Endothelial cell of umbilical vein (primary cell): ENCODE results near the gene NEU4. TPM values are rescaled to one million over a fixed set of nuclear protein-coding genes. Genes with fewer than 3 reads are reported as not detected.

Source experiments
- BruUV-seq: library from RNA; stranded (reverse); fragments of 400-500 nt; replicated peaks from 2 replicates; lab custom pipeline; 2021; lab: Mats Ljungman, UMichigan
- CTCF ChIA-PET: fragments of 300-600, 350-600 bp; sonication (Branson Sonifier 250); formaldehyde crosslinking; loops from one replicate; lab custom pipeline; 2021; ENCODE audit warnings: antibody characterized with exemption, inconsistent platforms; lab: Charles Lee
- POLR2A ChIA-PET: fragments of 300-600, 350-600 bp; sonication (Branson Sonifier 250); formaldehyde crosslinking; loops from one replicate; lab custom pipeline; 2021; ENCODE audit warnings: antibody characterized with exemption, inconsistent platforms; lab: Charles Lee
- DNase-seq: peaks from one replicate; pipeline ENCODE4 v3.0.0-alpha.2; 2011; ENCODE audit warnings: low read depth, low spot score
- FAIRE-seq: peaks from 2 replicates; lab custom pipeline; 2011; peaks lifted over from hg19 to GRCh38; lab: Jason Lieb, UNC
- H2AFZ ChIP-seq: 2 replicates; pipeline ENCODE4 v1.6.0; 2012; ENCODE audit warnings: low read depth, low read length, control low read depth, inconsistent platforms
- H3K27ac ChIP-seq: 2 replicates; pipeline ENCODE4 v1.5.1; 2011; ENCODE audit warnings: low read depth, mild to moderate bottlenecking, control low read depth, low read length, moderate library complexity; ENCODE audit not compliant: insufficient read depth
- H3K27me3 ChIP-seq, 2 experiments: 2 replicates each; pipeline versions ENCODE4 v1.6.0 to v1.6.1; 2011; ENCODE audit warnings: low read length in 2 of 2, mixed read lengths in 1 of 2; ENCODE audit not compliant: control insufficient read depth in 2 of 2, insufficient read depth in 2 of 2
- H3K36me3 ChIP-seq, 2 experiments: 2 replicates in 1 of 2; 3 replicates in 1 of 2; pipeline ENCODE4 v1.5.1; 2011; ENCODE audit warnings: low read length in 2 of 2, mild to moderate bottlenecking in 1 of 2, moderate library complexity in 1 of 2; ENCODE audit not compliant: control insufficient read depth in 2 of 2, insufficient read depth in 2 of 2; ENCODE audit errors: extremely low read depth in 1 of 2
- H3K4me1 ChIP-seq: 3 replicates; pipeline ENCODE4 v1.5.1; 2011; ENCODE audit warnings: mild to moderate bottlenecking, low read length; ENCODE audit not compliant: control insufficient read depth, insufficient read depth; ENCODE audit errors: extremely low read depth
- H3K4me2 ChIP-seq: 2 replicates; pipeline ENCODE4 v1.6.1; 2011; ENCODE audit warnings: low read length, control low read depth, mixed read lengths; ENCODE audit not compliant: insufficient read depth
- H3K4me3 ChIP-seq, 3 experiments: fragments of 200-600 bp in 1 of 3; sonication (generic), shearing (Covaris generic) in 1 of 3; replicated peaks in 1 of 3; 2 replicates each; pipeline ENCODE4 v1.5.1; 2011 to 2016; ENCODE audit warnings: control low read depth in 3 of 3, low read length in 3 of 3, mild to moderate bottlenecking in 2 of 3, inconsistent platforms in 1 of 3, low read depth in 1 of 3, moderate library complexity in 1 of 3; ENCODE audit not compliant: insufficient read depth in 1 of 3
- H3K79me2 ChIP-seq: 2 replicates; pipeline ENCODE4 v1.6.0; 2012; ENCODE audit warnings: low read length, inconsistent platforms; ENCODE audit not compliant: control insufficient read depth, insufficient read depth
- H3K9ac ChIP-seq: replicated peaks from 2 replicates; pipeline ENCODE3; 2011; ENCODE audit warnings: low read length, control low read depth; ENCODE audit not compliant: insufficient read depth; ENCODE audit errors: extremely low read depth
- H3K9me1 ChIP-seq: replicated peaks from 3 replicates; pipeline ENCODE4 v1.6.0; 2011; ENCODE audit warnings: mild to moderate bottlenecking, low read length; ENCODE audit not compliant: control insufficient read depth, insufficient read depth; ENCODE audit errors: extremely low read depth
- H3K9me3 ChIP-seq: replicated peaks from 2 replicates; pipeline ENCODE4 v1.5.1; 2012; ENCODE audit warnings: low read length, inconsistent platforms; ENCODE audit not compliant: control insufficient read depth, insufficient read depth
- H4K20me1 ChIP-seq: replicated peaks from 2 replicates; pipeline ENCODE3; 2011; ENCODE audit warnings: mild to moderate bottlenecking, low read length; ENCODE audit not compliant: control insufficient read depth, insufficient read depth; ENCODE audit errors: extremely low read depth
- EZH2 ChIP-seq: IDR thresholded peaks from 2 replicates; pipeline ENCODE4 v1.6.1; 2012; ENCODE audit warnings: borderline replicate concordance, low read depth, mild to moderate bottlenecking, moderate library complexity, low read length, inconsistent platforms; ENCODE audit not compliant: severe bottlenecking
- FOS ChIP-seq: IDR thresholded peaks from 2 replicates; pipeline ENCODE4 v1.6.1; 2011; ENCODE audit warnings: mild to moderate bottlenecking, low read length, moderate library complexity, borderline replicate concordance; ENCODE audit not compliant: insufficient read depth
- GATA2 ChIP-seq: IDR thresholded peaks from 2 replicates; pipeline ENCODE4 v1.7.0; 2011; ENCODE audit warnings: low read depth, mild to moderate bottlenecking, moderate library complexity, mixed read lengths, low read length; ENCODE audit not compliant: insufficient read length, insufficient read depth
- MYC ChIP-seq: IDR thresholded peaks from one replicate; pipeline ENCODE4 v1.6.1; 2011; ENCODE audit warnings: mild to moderate bottlenecking, low read depth, low read length
- POLR2A ChIP-seq: IDR thresholded peaks from 2 replicates; pipeline ENCODE4 v1.6.1; 2012; ENCODE audit warnings: low read depth, mild to moderate bottlenecking, control low read depth, low read length
- POLR2AphosphoS5 ChIP-seq: IDR thresholded peaks from 2 replicates; pipeline ENCODE4 v1.6.1; 2012; ENCODE audit warnings: low read depth, mild to moderate bottlenecking, control low read depth, low read length, moderate library complexity; ENCODE audit not compliant: insufficient read depth
- dilution Hi-C: fragments of 300-500 bp; cut with MboI; formaldehyde crosslinking; loops from one replicate; pipeline ENCODE4 v1.15.0; 2019; ENCODE audit warnings: low sequenced_read_pairs; ENCODE audit not compliant: extremely low pct_ligation_motif_present
- intact Hi-C: fragments of 100-400 bp; cut with micrococcal nuclease; formaldehyde crosslinking; loops from one replicate; pipeline ENCODE4 v1.10.0; 2022
- polyA plus RNA-seq, 4 experiments: library from polyadenylated mRNA; depleted of rRNA in 3 of 4; stranded (reverse) in 3 of 4; unstranded in 1 of 4; fragments of >200 nt; gene quantifications; 2 replicates each; pipeline versions ENCODE4 v1.2.1 to v1.2.3, GENCODE V29; 2011 to 2012; ENCODE audit warnings: missing spikeins in 1 of 4
- total RNA-seq: library from RNA; stranded (reverse); gene quantifications from 2 replicates; pipeline ENCODE4 v1.2.3, GENCODE V29; 2021
- TF ChIP-seq, protein P1 (sequence below): IDR thresholded peaks from 2 replicates; pipeline ENCODE4 v1.6.1; 2011; ENCODE audit not compliant: insufficient read depth, insufficient read length

Gene NEU4
- total and polyA plus RNA-seq, 2 donors (not counting 3 experiments of a cell fraction or from before 2014, with no cell fraction given) = not detected

DNA sequence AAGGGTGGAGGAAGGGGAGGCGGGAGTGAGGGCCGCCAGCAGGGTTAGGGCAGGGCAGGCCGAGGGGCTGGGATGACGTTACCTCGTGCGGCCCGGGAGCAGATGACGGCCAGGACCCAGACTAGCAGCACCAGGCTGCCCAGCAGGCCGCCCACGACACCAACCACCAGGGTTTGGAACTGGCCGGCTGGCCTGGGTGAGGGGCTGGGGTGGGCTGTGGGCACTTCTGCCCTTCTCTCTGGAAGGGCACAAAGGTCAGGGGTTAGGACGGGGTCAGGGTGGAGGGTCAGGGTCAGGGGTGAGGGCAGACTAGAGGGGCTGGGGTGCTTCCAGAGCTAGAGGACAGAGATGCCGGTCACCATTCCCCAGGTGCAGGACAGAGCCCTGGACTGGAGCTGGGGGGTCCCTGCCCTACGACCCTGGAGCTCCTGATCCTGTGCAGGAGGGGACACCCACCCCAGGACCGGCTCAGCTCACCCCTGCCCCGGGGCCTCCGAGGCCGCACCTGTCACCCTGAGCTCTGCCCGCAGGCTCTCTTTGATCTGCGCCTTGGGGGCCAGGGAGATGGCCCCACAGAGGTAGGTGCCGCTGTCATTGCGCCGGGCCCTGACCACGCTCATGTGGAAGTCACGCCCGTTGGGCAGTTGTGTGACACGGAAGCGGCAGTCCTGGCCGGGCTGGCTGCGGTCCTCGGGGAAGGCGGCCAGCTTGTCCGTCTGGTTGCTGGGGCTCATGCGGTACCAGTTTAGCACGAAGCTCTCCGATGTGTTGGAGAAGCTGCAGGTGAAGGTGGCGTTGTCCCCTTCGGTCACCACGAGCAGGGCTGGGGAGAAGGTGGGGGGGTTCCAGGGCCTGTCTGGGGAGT is 43.4 kb downstream of the NEU4 start:
- DNase-seq (no peak), FAIRE-seq (no peak)
- no peak overlapping the region for H3K27ac ChIP-seq
- H4K20me1 ChIP-seq = no peaks in the 10 kb centered on the region
- BruUV-seq = no TSS peak
- no peaks in the 10 kb centered on the region for H3K9me1 ChIP-seq
- no peaks in the 10 kb centered on the region for H3K4me1 ChIP-seq
- dilution Hi-C loops (no loop called here), intact Hi-C loops (no loop called here)
- no peaks in the 10 kb centered on the region for H3K36me3 ChIP-seq
- ChIA-PET POLR2A (no interaction called here), CTCF (no interaction called here)
- TF ChIP-seq MYC = no peak
- no peak for TF ChIP-seq GATA2
- no peak for TF ChIP-seq EZH2
- TF ChIP-seq FOS = no peak
- no peak for TF ChIP-seq POLR2A
- TF ChIP-seq POLR2AphosphoS5 = no peak
- TF ChIP-seq, protein P1, sequence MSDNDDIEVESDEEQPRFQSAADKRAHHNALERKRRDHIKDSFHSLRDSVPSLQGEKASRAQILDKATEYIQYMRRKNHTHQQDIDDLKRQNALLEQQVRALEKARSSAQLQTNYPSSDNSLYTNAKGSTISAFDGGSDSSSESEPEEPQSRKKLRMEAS = no peak
- H3K9me3 ChIP-seq = no peaks in the 10 kb centered on the region
- no peaks in the 10 kb centered on the region for H3K27me3 ChIP-seq
- H3K9ac ChIP-seq = no peak overlapping the region
- H3K79me2 ChIP-seq = no peaks in the 10 kb centered on the region
- H3K4me3 ChIP-seq = no peak overlapping the region
- no peak overlapping the region for H3K4me2 ChIP-seq
- no peak overlapping the region for H2AFZ ChIP-seq
